Fibroblast of villous mesenchyme (primary cell): ENCODE results near the gene MCF2L2. TPM values are rescaled to one million over a fixed set of nuclear protein-coding genes. Genes with fewer than 3 reads are reported as not detected.

ENCODE experiments used
- DNase-seq: peaks from one replicate; pipeline ENCODE4 v3.0.0-alpha.2; 2010; ENCODE audit warnings: low read depth
- H3K4me3 ChIP-seq: 2 replicates; pipeline ENCODE4 v1.5.1; 2011; ENCODE audit warnings: low read depth, mild to moderate bottlenecking, low read length
- total RNA-seq: library from RNA; depleted of rRNA; stranded (reverse); fragments of >200 nt; gene quantifications from 2 replicates; pipeline ENCODE4 v1.2.3, GENCODE V29; 2012
- TF ChIP-seq, protein P1 (sequence below): IDR thresholded peaks from 2 replicates; pipeline ENCODE4 v1.5.1; 2012; ENCODE audit warnings: low read depth, mild to moderate bottlenecking, low read length; ENCODE audit not compliant: insufficient read depth

MCF2L2 gene
- total RNA-seq, 1 donor, result 0.43 TPM

DNA sequence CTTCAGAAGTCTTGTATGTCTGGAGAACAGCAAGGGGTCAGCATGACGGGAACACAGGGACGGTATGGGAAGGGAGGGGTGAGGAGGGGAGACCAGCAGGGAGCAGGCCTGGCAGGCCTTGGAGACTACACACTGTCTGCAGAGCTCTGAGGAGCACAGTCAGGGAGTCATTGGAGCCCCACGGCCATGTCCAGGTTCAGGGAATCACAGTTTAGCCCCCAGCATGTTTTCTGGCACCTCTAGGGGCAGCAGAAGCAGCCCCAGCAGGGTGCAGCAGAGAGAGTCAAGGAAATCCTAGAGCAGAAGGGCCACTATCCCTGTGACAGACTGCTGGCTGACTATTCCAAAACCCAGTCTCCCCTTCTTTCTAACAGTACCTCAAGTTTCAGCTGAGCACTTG lies 269.1 kb downstream of the MCF2L2 start:
- no peak for DNase-seq
- no peak overlapping the region for H3K4me3 ChIP-seq
- TF ChIP-seq, protein P1, sequence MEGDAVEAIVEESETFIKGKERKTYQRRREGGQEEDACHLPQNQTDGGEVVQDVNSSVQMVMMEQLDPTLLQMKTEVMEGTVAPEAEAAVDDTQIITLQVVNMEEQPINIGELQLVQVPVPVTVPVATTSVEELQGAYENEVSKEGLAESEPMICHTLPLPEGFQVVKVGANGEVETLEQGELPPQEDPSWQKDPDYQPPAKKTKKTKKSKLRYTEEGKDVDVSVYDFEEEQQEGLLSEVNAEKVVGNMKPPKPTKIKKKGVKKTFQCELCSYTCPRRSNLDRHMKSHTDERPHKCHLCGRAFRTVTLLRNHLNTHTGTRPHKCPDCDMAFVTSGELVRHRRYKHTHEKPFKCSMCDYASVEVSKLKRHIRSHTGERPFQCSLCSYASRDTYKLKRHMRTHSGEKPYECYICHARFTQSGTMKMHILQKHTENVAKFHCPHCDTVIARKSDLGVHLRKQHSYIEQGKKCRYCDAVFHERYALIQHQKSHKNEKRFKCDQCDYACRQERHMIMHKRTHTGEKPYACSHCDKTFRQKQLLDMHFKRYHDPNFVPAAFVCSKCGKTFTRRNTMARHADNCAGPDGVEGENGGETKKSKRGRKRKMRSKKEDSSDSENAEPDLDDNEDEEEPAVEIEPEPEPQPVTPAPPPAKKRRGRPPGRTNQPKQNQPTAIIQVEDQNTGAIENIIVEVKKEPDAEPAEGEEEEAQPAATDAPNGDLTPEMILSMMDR, result peak; percentile 17

DNA sequence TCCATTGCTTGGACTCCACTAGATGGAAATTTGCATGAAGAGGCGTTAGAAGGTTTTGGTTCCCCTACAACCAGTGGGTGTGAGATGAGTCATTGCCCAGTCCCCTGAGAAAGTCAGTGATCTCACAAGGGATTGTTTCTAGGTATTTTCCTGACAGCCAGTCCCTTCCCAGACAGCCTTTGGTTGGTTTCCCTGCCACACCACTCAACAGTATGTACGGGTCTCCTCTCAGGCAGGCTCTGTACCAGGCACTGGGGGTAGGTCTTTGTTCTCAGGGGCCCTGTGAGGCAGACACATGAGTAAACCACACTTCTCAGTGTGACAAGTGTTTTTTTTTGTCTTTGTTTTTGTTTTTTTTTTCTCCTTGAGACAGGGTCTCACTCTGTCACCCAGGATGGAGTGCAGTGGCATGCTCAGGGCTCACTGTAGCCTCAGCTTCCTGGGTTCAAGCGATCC lies 269.8 kb downstream of the MCF2L2 start:
- peak; percentile 18 for DNase-seq
- H3K4me3 ChIP-seq, result no peak overlapping the region
- TF ChIP-seq, protein P1, result no peak

DNA sequence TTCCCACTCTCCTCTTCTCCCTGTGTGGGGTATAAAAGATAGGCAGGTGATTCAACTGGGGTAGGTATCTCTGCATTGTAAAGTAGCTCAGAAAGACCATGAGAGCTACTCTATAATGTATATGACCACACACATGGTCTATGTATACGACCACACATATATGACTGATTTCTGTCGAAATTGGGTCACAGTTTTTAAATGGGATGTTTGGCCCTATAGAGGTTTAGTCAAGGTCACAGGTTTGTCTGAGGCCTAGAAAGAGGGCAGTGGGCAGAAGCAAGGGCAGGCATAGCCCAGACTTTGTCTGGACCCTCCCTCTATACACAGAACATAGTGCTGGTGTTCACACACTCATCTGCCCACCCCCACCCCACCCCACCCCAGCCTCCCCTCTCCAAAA lies 270.3 kb downstream of the MCF2L2 start:
- no peak for DNase-seq
- no peak overlapping the region for H3K4me3 ChIP-seq
- TF ChIP-seq, protein P1, result no peak

DNA sequence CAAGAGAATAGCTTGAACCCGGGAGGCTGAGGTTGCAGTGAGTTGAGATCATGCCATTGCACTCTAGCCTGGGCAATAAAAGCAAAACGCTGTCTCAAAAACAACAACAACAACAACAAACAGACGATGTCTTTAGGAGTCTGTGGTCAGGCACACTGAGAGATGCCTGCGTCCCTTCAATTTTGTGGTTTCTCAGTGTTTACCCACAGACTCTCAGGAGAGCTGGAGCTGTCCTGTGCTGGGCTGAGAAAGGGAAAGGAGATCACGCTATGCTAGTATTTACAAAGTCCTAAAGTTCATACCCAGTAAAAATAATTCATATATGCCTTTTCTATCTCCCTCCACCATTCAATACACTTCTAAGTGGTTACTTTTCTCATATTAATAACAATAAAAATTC lies 272.2 kb downstream of the MCF2L2 start:
- no peak for DNase-seq
- H3K4me3 ChIP-seq, result no peak overlapping the region
- TF ChIP-seq, protein P1, result no peak

DNA sequence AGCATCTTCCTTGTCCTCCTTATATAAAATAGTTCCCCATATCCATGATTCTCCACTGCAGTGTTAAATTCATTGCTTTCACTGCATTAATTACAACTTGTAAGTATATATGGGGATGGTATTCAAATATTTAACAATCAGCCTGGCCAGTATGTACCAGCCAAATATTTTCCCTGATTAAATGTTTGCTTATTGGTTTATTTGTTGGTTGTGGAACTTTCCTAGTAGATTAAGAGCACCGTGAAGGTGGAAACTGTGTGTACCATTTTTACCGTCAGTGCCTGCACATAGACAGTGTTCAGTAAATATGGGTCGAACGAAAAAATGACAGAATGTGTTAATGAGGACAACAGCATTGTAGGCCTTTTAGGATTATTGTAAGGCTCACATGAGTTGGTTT lies 272.9 kb downstream of the MCF2L2 start:
- no peak overlapping the region for H3K4me3 ChIP-seq
- no peak for DNase-seq
- TF ChIP-seq, protein P1, result no peak

DNA sequence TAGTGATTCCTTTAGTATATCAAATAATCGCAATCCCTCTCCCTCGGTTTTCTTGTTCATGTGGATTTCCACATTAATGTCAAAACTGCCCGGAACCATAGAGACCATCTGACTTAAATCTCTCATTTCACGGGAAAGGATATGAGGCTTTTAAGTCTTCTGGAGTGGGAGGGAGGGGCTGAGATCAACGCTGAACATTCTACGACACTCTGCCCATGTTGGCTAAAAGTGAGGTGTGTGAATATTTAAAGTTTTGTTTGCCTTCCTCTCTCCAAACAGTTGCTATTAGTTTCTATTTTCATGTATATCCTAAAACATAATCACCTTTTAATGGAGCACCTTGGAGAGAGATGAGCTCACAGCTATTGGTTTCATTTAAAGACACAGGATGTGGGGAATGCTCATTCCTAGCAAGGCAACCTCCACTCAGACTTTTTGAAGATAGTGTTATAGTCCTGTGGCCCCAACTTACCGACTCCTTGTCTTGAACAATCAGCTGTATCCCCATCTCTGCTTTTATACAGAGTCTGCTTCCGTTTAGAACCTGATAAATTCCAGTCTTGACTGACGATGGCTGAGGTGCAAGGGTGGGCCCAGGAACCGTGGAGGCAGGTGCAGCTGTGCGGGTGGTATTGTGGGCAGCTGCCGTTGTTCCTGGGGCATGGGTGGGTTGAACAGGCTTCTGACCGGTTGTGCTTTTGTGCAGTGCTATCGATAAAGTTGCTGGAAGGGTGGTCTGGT lies 275.0 kb downstream of the MCF2L2 start:
- TF ChIP-seq, protein P1, result no peak
- H3K4me3 ChIP-seq, result no peak overlapping the region
- DNase-seq, result no peak
